HG02588 (cell line): ENCODE results near the gene ADPRH.

Experiments
- ATAC-seq: cut with Tn5 transposase; IDR thresholded peaks from one replicate; pipeline ENCODE4 v1.9.1; 2021; ENCODE audit warnings: mild to moderate bottlenecking, moderate library complexity; ENCODE audit not compliant: unreplicated experiment

Gene ADPRH

GRCh38 chr3:119595639-119596334, 16.5 kb downstream of the ADPRH start:
- ATAC-seq, result no peak

GRCh38 chr3:119596398-119596797, 17.1 kb downstream of the ADPRH start:
- ATAC-seq, result no peak

- ATAC-seq, result peak; percentile 20
These were observed 18.4 kb downstream of the ADPRH start, which contains the start of gene PLA1A for GRCh38 chr3:119597548-119598288. Gene PLA1A (plus strand): TSS chr3:119597885. CDS start chr3:119597914, 29 bp downstream.

GRCh38 chr3:119598410-119599098, 19.3 kb downstream of the ADPRH start:
- peak; percentile 54 for ATAC-seq

GRCh38 chr3:119599558-119600174, 20.4 kb downstream of the ADPRH start:
- no peak for ATAC-seq

GRCh38 chr3:119600732-119601131, 21.4 kb downstream of the ADPRH start:
- peak; percentile 55 for ATAC-seq

GRCh38 chr3:119601154-119601553, 21.9 kb downstream of the ADPRH start:
- ATAC-seq, result no peak

- no peak for ATAC-seq
These were observed 23.4 kb downstream of the ADPRH start for GRCh38 chr3:119602676-119603075.

GRCh38 chr3:119604878-119605277, 25.6 kb downstream of the ADPRH start:
- ATAC-seq, result no peak

GRCh38 chr3:119608405-119609000, 29.2 kb downstream of the ADPRH start:
- ATAC-seq, result no peak

- no peak for ATAC-seq
These were observed 30.0 kb downstream of the ADPRH start for GRCh38 chr3:119609301-119609700.

- ATAC-seq, result no peak
These were observed 32.4 kb downstream of the ADPRH start for GRCh38 chr3:119611664-119612063.

GRCh38 chr3:119613201-119613600, 33.9 kb downstream of the ADPRH start:
- ATAC-seq, result no peak

GRCh38 chr3:119613872-119614271, 34.6 kb downstream of the ADPRH start:
- ATAC-seq, result no peak

GRCh38 chr3:119616056-119616455, 36.8 kb downstream of the ADPRH start:
- no peak for ATAC-seq

GRCh38 chr3:119619094-119619493, 39.8 kb downstream of the ADPRH start:
- no peak for ATAC-seq

GRCh38 chr3:119620899-119621298, 41.6 kb downstream of the ADPRH start:
- ATAC-seq, result no peak

GRCh38 chr3:119624002-119624720, 44.9 kb downstream of the ADPRH start:
- ATAC-seq, result no peak

GRCh38 chr3:119625451-119626153, 46.3 kb downstream of the ADPRH start:
- ATAC-seq, result no peak

GRCh38 chr3:119626196-119626595, 46.9 kb downstream of the ADPRH start:
- ATAC-seq, result no peak
